ENCODE results near the gene IL17F.

GRCh38 chr6:52286798-52287432 lies 42.6 kb upstream of the IL17F start:
- TF ChIP-seq POLR2AphosphoS5 (IDR thresholded peaks at IDR 0.05; ENCODE audit: borderline replicate concordance, low read depth, low read length) (no peak), EZH2 (IDR thresholded peaks at IDR 0.05) (no peak)

Measured in SK-N-MC (cell line).